GM21423 (cell line): ENCODE results near the gene TRAF2.

Experiments
- ATAC-seq: cut with Tn5 transposase; IDR thresholded peaks from one replicate; pipeline ENCODE4 v1.9.1; 2021; ENCODE audit warnings: mild to moderate bottlenecking, moderate library complexity; ENCODE audit not compliant: unreplicated experiment

The TRAF2 gene

DNA sequence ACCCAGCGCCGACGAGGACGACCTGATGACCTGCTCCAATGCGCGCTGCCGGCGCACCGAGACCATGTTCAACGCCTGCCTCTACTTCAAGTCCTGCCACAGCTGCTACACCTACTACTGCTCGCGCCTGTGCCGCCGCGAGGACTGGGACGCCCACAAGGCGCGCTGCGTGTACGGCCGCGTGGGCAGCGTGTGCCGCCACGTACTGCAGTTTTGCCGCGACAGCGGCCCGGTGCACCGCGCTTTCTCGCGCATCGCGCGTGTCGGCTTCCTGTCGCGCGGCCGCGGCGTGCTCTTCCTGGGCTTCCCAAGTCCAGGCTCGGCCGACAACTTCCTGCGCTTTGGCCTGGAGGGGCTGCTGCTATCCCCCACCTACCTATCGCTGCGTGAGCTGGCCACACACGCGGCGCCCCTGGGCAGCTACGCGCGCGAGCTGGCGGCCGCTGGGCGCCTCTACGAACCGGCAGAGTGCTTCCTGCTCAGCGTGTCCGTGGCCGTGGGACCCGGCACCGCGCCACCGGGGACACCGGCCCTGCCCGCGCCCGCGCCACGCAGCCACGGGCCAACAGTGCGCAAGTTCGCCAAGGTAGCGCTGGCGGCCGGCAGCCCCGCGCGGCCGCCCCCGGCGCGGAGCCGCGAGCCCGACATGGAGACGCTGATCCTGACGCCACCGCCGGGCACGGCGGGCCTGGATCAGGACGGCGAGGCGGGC lies 39.8 kb upstream of the TRAF2 start:
- no peak for ATAC-seq

DNA sequence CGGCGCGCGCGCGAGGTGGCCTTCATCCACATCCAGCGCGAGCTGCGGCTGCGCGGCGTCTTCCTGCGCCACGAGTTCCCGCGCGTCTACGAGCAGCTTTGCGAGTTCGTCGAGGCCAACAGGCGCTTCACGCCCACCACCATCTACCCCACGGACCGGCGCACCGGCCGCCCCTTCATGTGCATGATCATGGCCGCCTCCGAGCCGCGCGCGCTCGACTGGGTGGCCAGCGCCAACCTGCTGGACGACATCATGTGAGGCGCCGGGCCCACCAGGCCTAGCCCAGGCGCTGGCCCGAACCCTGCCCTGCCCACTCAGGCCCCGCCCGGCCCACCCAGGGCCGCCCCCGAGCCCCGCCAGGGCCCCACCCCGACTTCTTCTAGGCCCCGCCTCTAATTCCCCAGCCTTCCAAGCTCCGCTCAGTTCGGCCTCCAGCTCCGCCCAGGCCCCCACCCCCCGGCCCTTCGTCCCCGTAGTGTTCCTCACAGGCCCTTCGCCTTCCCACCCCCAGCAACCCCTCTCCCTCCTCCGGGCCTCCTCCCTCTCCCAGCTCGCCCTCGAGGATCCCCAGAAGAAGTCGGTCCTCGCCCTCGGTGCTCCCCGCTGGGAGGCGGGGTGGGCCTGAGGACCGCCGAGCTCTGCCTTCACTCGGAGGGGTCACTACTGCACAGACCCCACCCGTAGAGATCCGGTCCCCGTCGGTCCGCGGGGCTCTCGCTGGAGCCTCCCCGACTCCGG lies 39.1 kb upstream of the TRAF2 start:
- ATAC-seq, result no peak

DNA sequence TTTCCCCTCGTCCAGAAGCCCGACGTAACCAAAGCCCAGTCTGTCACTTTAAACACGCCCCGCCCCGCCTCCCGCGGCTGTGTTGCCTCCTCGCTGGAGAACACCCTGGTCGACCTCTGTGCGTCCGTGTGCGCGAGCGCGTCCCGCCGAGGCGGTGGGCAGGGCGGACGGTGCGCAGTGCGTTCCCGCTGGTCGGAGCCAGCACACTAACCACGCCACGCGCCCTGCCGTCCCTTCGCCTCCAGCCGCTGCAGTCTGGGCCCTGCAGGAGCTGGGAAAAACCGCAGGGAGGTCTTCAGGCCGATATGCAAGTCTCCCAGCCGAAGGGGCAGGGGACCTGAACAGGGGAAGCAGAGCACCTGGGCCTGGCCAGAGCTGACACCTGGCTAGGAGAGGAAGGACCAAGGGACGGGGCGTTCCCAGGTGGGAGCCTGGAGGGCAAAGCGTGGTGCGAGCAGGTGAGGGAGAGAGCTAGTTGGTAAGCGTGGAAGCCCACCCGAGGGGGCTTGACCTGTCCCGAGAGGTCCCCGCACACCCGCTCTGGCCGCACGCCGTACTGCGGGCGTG lies 38.4 kb upstream of the TRAF2 start:
- no peak for ATAC-seq

DNA sequence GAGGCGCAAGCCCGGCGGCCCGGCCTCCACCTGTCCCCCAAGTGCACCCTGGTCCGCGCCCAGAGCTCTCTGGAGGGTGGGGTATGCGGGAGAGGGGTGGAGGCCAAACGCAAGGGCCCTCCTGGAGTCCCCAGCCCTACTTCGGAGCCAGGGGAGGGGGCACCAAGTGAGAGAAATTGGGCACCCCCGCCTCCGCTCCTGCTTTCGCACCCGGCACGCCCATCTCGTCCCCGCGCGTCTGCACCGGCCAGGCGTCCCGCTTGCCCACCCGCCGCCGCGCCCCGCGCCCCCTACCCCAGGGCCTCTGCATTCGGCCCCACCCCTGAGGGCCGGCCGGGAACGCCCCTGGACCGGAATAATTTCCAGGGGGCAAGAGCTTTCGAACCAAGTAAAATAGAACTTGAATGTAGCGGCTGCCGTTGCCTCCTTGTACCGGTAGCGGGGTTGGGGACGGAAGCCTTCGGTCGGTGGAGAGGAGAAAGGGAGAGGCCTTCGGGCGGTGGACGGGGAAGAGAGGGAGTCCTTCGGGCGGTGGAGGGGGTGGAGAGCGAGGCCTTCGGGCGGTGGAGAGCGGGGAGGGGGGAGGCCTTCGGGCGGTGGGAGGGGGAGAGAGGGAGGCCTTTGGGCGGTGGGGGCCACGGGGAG lies 37.8 kb upstream of the TRAF2 start:
- peak; percentile 0 for ATAC-seq

DNA sequence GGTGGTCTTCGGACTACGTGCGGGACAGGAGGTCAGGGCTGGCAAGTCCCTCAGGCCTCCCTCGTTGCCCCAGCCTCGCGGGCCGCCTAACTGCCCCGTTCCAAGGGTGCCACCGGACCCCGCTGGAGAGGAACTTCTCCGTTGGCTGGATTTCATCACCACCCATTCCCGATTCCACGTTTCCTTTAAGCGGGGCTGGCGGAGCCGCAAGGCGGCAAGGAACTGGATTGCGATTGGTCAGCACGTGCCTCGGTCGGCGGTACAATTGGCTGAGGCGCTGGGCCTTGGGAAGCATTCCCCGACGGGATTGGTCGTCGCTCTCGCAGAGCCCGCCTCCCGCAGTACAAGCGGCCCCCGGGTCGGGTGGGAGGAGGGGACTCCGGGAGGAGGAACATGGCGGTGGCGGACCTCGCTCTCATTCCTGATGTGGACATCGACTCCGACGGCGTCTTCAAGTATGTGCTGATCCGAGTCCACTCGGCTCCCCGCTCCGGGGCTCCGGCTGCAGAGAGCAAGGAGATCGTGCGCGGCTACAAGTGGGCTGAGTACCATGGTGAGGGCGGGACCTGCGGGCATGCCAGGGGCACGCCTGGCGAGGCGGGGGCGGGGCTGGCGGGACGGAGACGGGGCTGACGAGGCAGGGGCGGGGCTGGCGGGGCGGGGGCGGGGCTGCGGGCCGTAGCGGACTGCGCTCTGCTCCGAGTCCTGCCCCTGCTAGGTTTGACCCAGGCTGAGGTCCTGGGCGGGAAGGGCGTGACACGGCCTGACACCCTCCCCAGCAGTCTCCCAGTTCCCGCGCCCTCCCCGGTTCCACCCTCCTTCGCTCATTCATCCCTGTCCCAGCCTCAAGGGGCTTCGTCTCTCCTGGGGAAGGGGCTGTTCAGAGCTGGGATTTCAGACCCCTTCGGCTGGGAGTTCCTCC lies 37.0 kb upstream of the TRAF2 start, which contains the start of gene PHPT1:
PHPT1 (plus strand) TSS at position 372 of the 922 bp plus-strand sequence; CDS start at position 394, 22 bp downstream.
- ATAC-seq, result peak; percentile 77

DNA sequence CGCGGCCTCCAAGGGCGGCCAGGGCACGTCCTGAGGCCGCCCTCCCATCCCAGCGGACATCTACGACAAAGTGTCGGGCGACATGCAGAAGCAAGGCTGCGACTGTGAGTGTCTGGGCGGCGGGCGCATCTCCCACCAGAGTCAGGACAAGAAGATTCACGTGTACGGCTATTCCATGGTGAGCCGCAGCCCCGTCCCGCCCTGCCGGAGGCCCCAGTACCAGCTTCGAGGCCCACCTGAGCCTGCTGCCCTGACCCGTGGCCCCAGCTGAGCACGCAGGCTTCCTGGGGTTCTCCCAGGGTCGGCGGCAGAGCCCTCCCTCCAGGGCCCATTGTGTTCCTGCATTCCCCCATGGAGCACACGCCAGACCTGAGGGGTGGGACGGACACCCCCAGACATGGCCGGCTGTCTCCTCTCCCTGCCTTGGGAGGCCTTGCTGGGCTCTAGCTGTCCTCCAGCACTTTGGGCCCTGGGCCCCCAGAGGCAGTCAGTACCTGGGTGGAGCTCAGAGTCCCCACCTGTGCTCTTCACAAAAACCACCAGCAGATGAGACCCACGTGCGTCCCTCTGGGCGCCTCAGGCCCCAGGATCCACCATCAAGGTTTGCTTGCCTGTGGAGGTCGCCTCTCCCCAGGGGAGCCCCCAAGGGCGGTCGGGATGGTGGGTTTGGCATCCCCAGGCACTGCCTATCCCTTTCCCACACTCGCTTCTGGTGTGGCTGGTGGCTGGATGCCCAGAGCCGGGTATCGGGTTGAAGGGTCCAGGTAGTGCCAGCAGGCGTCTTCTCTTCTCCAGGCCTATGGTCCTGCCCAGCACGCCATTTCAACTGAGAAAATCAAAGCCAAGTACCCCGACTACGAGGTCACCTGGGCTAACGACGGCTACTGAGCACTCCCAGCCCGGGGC lies 36.1 kb upstream of the TRAF2 start:
- ATAC-seq, result no peak

DNA sequence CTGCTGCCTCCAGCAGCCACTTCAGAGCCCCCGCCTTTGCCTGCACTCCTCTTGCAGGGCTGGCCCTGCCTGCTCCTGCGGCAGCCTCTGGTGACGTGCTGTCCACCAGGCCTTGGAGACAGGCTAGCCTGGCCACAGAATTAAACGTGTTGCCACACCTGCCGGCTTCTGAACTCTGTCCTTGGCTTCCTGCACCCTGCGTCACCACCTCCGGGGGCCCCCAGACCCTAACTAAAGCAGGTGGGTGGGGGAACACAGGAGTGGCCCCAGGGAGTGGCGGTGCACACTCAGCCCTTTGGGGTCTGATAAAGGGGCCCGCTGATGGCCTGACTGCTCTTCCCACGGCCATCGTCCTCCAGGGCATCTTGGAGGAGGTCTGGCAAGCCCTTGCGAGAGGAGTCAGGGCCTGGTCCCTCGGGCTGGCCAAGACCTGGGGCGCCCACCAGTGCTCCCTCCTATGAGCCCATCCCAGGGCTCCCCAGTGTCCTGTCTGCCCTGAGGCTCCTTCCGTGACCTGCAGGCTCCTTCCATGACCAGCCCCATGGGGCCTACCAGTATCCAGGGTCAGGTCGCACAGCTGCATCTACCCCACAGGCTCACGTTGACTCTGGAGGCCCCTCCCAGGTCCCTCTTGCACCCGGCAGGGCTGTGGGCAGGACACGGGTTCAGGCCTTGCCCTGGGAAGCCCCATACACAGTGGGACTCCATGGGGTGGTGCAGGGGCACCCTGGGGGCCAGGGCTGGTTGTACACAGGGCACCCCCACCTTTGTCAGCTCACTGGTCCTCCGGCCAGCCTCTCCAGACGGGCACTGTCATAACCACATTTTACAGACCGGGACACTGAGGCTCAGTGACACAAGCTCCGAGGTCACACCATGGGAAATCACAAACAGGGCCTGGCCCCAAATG lies 35.2 kb upstream of the TRAF2 start:
- ATAC-seq, result no peak

DNA sequence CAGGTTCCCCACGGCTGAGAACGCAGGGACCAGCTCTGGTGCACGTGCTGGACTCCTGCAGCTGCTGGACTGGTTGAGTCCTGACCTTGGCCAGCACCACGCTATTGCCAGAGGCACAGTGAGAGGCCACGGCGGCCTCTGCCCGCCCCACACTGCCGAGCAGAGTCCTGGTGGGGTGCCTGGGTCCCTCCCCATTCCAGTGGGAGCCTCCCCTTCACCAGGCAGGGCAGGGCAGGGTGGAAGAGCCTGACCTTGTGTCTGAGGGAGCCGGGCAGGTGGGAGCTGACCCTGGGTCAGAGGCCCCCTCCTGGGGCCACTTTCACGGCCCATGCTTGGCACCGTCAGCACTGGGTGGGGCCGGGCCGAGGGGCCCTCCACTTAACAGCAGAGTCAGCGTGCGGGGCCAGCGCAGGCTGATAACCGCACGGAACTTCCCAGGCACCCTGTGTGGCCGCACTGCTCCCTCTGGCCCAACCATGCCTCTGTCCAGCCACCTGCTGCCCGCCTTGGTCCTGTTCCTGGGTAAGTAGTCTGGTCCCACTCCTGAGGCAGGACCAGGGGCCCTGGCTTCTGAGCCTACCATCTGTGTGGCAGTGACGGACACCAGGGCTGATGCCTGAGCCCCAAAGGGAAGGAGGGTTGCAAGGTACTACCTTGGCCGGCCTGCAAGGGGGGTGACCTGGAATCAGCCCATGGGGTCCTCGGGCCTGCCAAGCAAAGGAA lies 34.2 kb upstream of the TRAF2 start, which contains the start of gene MAMDC4:
MAMDC4 (plus strand) TSS at position 406 of the 723 bp plus-strand sequence; CDS start at position 477, 71 bp downstream.
- no peak for ATAC-seq

DNA sequence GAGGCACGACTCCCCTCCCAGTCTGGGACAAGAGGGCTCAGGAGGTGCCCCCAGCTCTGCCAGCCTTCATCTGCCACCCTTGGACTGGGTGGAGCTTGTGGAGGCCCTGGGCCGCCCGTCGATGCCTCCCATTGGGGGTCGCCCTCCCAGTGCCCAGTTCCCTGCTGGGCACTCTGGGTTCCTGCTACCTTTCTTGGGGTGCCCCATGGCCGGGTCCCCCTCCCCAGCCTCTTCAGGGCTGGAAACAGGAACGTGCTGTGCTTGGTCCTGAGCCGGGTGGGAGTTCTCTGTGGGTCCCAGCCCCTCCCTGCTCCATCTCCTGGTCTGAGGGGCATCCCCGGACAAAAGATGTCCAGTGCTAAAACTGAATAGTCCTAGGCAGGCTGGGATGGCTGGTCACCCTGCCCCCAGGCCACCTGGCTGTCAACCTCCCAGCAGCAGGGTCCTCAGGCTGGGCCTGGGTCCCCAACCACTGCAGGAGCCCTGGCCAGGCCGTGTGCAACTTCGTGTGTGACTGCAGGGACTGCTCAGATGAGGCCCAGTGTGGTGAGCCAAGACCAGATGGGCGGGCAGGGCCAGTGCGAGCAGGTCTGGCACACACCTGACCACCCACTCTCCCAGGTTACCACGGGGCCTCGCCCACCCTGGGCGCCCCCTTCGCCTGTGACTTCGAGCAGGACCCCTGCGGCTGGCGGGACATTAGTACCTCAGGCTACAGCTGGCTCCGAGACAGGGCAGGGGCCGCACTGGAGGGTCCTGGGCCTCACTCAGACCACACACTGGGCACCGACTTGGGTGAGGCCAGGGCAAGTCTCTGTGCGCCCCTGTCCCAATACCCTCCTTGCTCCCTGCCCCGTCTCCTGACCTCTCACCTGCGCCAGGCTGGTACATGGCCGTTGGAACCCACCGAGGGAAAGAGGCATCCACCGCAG lies 33.4 kb upstream of the TRAF2 start:
- ATAC-seq, result no peak

DNA sequence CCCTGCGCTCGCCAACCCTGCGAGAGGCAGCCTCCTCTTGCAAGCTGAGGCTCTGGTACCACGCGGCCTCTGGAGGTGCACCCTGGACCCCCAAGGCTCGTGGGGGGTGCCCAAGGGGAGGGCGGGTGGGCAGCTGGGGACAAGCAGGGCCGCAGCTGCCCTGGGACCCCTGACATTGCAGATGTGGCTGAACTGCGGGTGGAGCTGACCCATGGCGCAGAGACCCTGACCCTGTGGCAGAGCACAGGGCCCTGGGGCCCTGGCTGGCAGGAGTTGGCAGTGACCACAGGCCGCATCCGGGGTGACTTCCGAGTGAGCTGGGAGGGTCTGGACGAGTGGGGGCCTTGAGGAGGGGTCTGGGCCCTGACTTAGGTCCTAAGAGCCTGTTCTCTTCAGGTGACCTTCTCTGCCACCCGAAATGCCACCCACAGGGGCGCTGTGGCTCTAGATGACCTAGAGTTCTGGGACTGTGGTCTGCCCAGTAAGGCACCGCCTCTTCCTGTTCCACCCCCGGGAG lies 32.7 kb upstream of the TRAF2 start:
- no peak for ATAC-seq

DNA sequence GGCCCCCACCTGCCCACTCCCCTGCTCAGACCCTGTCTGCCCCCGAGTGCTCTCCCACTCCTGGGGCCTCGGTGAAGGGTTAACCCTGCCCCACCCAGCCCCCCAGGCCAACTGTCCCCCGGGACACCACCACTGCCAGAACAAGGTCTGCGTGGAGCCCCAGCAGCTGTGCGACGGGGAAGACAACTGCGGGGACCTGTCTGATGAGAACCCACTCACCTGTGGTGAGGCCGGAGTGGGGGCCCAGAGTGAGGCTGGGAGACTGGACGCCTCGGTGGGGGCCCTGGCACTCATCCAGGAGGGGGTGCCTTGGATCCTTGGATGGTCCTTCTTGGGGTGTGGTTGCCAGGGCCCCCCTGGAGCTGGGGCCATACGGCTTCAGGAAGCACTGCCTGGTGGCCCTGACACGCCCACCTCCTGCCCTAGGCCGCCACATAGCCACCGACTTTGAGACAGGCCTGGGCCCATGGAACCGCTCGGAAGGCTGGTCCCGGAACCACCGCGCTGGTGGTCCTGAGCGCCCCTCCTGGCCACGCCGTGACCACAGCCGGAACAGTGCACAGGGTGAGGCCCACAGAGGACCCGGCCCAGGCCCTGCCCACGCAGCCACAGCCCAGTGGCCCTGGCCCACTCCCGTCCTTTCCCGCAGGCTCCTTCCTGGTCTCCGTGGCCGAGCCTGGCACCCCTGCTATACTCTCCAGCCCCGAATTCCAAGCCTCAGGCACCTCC lies 32.0 kb upstream of the TRAF2 start:
- no peak for ATAC-seq

DNA sequence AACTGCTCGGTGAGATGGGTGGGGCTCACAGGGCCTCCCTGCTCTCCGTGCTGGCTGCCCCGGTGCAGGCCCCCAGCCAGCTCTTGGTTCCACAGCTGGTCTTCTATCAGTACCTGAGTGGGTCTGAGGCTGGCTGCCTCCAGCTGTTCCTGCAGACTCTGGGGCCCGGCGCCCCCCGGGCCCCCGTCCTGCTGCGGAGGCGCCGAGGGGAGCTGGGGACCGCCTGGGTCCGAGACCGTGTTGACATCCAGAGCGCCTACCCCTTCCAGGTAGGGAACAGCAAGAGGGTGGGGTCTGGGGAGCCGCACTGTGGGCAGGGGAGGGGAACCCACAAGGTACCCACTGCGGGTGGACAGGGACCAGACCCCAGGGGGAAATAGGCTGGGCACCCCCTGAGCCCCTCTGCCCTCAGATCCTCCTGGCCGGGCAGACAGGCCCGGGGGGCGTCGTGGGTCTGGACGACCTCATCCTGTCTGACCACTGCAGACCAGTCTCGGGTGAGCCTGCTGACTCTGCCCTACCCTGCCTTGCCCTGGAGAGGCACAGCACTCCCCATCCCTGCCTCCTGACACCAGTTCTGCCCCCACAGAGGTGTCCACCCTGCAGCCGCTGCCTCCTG lies 31.4 kb upstream of the TRAF2 start:
- no peak for ATAC-seq

DNA sequence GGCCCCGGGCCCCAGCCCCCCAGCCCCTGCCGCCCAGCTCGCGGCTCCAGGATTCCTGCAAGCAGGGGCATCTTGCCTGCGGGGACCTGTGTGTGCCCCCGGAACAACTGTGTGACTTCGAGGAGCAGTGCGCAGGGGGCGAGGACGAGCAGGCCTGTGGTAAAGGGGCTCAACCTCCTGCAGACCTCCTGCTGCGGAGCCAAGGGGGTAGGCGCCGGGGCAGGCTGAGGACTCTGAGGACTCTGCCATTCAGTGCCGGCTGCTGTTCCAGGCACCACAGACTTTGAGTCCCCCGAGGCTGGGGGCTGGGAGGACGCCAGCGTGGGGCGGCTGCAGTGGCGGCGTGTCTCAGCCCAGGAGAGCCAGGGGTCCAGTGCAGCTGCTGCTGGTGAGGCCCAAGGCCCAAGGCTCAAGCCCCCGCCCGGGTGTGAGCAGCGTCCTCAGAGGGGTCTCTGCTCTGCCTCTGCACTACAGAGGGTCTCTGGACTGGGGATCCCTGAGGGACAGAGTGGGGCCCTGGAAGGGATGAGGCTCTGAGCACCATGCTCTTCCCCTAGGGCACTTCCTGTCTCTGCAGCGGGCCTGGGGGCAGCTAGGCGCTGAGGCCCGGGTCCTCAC lies 30.7 kb upstream of the TRAF2 start:
- no peak for ATAC-seq

DNA sequence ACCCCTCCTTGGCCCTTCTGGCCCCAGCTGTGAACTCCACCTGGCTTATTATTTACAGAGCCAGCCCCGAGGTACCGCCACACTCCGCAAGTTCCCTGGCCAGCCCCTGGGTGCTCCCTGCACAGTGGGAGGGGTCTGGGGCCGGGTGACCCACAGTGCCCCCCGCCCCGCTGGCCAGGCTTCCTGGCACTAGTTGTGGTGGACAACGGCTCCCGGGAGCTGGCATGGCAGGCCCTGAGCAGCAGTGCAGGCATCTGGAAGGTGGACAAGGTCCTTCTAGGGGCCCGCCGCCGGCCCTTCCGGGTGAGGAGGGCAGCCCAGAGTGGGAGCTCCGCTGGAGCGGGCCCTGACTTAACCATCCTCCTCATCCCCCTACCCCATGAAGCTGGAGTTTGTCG lies 30.2 kb upstream of the TRAF2 start:
- no peak for ATAC-seq
